NCI-H226 (cell line): ENCODE data around the gene B3GNT2.
"Not testable (repeated sequence)": the region's sequence is repeated elsewhere in the genome, so short reads cannot be mapped to it uniquely, and the experiment has no call there.

ENCODE experiments used
- DNase-seq: peaks from one replicate; pipeline ENCODE4 v3.0.0-alpha.2; 2015

Gene B3GNT2

GRCh38 chr2:62195421-62196277 lies at the start of gene B3GNT2:
TSS of gene B3GNT2 (plus strand) at chr2:62196115. CDS start at chr2:62222221, 26,106 bp downstream.
- peak; percentile 59 for DNase-seq

- not testable (repeated sequence) for DNase-seq
Observed at GRCh38 chr2:62146790-62147189, 49.1 kb upstream of the B3GNT2 start.

GRCh38 chr2:62147610-62148301 lies 48.2 kb upstream of the B3GNT2 start:
- DNase-seq = peak; percentile 68

- peak; percentile 85 for DNase-seq
Observed at GRCh38 chr2:62149708-62150107, 46.2 kb upstream of the B3GNT2 start.

- DNase-seq = peak; percentile 53
Observed at GRCh38 chr2:62150597-62151305, 45.2 kb upstream of the B3GNT2 start.

- DNase-seq = no peak
Observed at GRCh38 chr2:62151306-62151638, 44.6 kb upstream of the B3GNT2 start.

- peak; percentile 96 for DNase-seq
Observed at GRCh38 chr2:62152000-62152399, 43.9 kb upstream of the B3GNT2 start.

GRCh38 chr2:62156861-62157496 lies 38.9 kb upstream of the B3GNT2 start:
- DNase-seq = no peak

GRCh38 chr2:62158444-62159121 lies 37.3 kb upstream of the B3GNT2 start:
- DNase-seq = no peak

GRCh38 chr2:62160691-62161090 lies 35.2 kb upstream of the B3GNT2 start:
- not testable (repeated sequence) for DNase-seq

GRCh38 chr2:62163106-62163831 lies 32.6 kb upstream of the B3GNT2 start:
- DNase-seq = no peak

- no peak for DNase-seq
Observed at GRCh38 chr2:62163834-62164233, 32.1 kb upstream of the B3GNT2 start.

- no peak for DNase-seq
Observed at GRCh38 chr2:62175728-62176127, 20.2 kb upstream of the B3GNT2 start.

GRCh38 chr2:62176801-62177200 lies 19.1 kb upstream of the B3GNT2 start:
- no peak for DNase-seq

- no peak for DNase-seq
Observed at GRCh38 chr2:62177392-62178049, 18.4 kb upstream of the B3GNT2 start.

GRCh38 chr2:62178741-62179271 lies 17.1 kb upstream of the B3GNT2 start:
- DNase-seq = no peak

- no peak for DNase-seq
Observed at GRCh38 chr2:62180975-62181374, 14.9 kb upstream of the B3GNT2 start.

GRCh38 chr2:62181843-62182242 lies 14.1 kb upstream of the B3GNT2 start:
- no peak for DNase-seq

GRCh38 chr2:62184512-62185230 lies 11.2 kb upstream of the B3GNT2 start:
- no peak for DNase-seq

GRCh38 chr2:62185475-62186155 lies 10.3 kb upstream of the B3GNT2 start:
- no peak for DNase-seq
